ENCODE data around the gene CILP2. TPM values are rescaled to one million over a fixed set of nuclear protein-coding genes. Genes with fewer than 3 reads are reported as not detected.

CILP2 gene
- total and polyA plus RNA-seq, 2 experiments from 2014 or later = 0.11 to 0.48 TPM

GRCh38 chr19:19523177-19523576 lies 14.9 kb upstream of the CILP2 start:
- H3K9me3 ChIP-seq (ENCODE audit: low read depth) = no peaks in the 10 kb centered on the region
- H3K4me2 ChIP-seq (ENCODE audit: unreplicated experiment) = no peak overlapping the region
- 87 to 88% methylated on average over 3 of the region's 3 CpGs for WGBS, 2 experiments (ENCODE audit: low coverage in 1 of 2, low lambda C conversion rate in 2 of 2, missing lambda C conversion rate in 2 of 2)
- in situ Hi-C loops (cut with MboI) = no loop called here
- H3K4me1 ChIP-seq (ENCODE audit: insufficient read depth) = no peaks in the 10 kb centered on the region
- DNase-seq = no peak
- H3K9me2 ChIP-seq (ENCODE audit: insufficient read depth) = no peaks in the 10 kb centered on the region
- no peak overlapping the region for H3K27ac ChIP-seq
- H4K20me1 ChIP-seq (ENCODE audit: insufficient read depth) = no peaks in the 10 kb centered on the region
- no peak overlapping the region for H2AFZ ChIP-seq
- H3K4me3 ChIP-seq = no peak overlapping the region
- 0 out of 2 replicates have a peak, but pooled peaks cover 2% of the 10 kb centered on the region for H3K36me3 ChIP-seq (ENCODE audit: low read depth)
- TF ChIP-seq EZH2phosphoT487 (IDR thresholded peaks at IDR 0.05; ENCODE audit: insufficient read depth, low read depth) (no peak), EZH2 (IDR thresholded peaks at IDR 0.05; ENCODE audit: insufficient read depth, poor library complexity, severe bottlenecking) (no peak)
- no peak overlapping the region for H3K9ac ChIP-seq
- no peaks in the 10 kb centered on the region for H3K27me3 ChIP-seq (replicated peaks; ENCODE audit: insufficient read depth)
- no peaks in the 10 kb centered on the region for H3F3A ChIP-seq (ENCODE audit: insufficient read depth)
- H3K79me2 ChIP-seq (ENCODE audit: insufficient read depth) = peaks cover 68% of the 10 kb centered on the region

- Histone ChIP-seq H3K9me2 (ENCODE audit: insufficient read depth) (no peaks in the 10 kb centered on the region), H2AFZ (no peak overlapping the region), H3K27me3 (replicated peaks; ENCODE audit: insufficient read depth) (no peaks in the 10 kb centered on the region), H3F3A (ENCODE audit: insufficient read depth) (no peaks in the 10 kb centered on the region), H3K79me2 (ENCODE audit: insufficient read depth) (peaks cover 59% of the 10 kb centered on the region), H3K4me1 (ENCODE audit: insufficient read depth) (no peaks in the 10 kb centered on the region), H3K4me3 (no peak overlapping the region), H3K4me2 (ENCODE audit: unreplicated experiment) (no peak overlapping the region), H3K27ac (no peak overlapping the region), H3K9ac (no peak overlapping the region), H3K9me3 (ENCODE audit: low read depth) (no peaks in the 10 kb centered on the region), H3K36me3 (ENCODE audit: low read depth) (0 out of 2 replicates have a peak, but pooled peaks cover 2% of the 10 kb centered on the region), H4K20me1 (ENCODE audit: insufficient read depth) (no peaks in the 10 kb centered on the region)
- TF ChIP-seq EZH2phosphoT487 (IDR thresholded peaks at IDR 0.05; ENCODE audit: insufficient read depth, low read depth) = no peak
- no peak for TF ChIP-seq EZH2 (IDR thresholded peaks at IDR 0.05; ENCODE audit: insufficient read depth, poor library complexity, severe bottlenecking)
- no peak for DNase-seq
- WGBS, 2 experiments (ENCODE audit: low coverage in 1 of 2, low lambda C conversion rate in 2 of 2, missing lambda C conversion rate in 2 of 2) = 76 to 84% methylated on average over 7 of the region's 7 CpGs
- in situ Hi-C loops (cut with MboI) = no loop called here
Measured at GRCh38 chr19:19524053-19524452, 14.0 kb upstream of the CILP2 start.

GRCh38 chr19:19525611-19526380 lies 12.3 kb upstream of the CILP2 start:
- no peak for DNase-seq
- TF ChIP-seq EZH2 (IDR thresholded peaks at IDR 0.05; ENCODE audit: insufficient read depth, poor library complexity, severe bottlenecking) = no peak
- TF ChIP-seq EZH2phosphoT487 (IDR thresholded peaks at IDR 0.05; ENCODE audit: insufficient read depth, low read depth) = no peak
- Histone ChIP-seq H3K79me2 (ENCODE audit: insufficient read depth) (peaks cover 42% of the 10 kb centered on the region), H3K4me3 (no peak overlapping the region), H3K36me3 (ENCODE audit: low read depth) (0 out of 2 replicates have a peak, but pooled peaks cover 2% of the 10 kb centered on the region), H3K4me1 (ENCODE audit: insufficient read depth) (peaks cover 3% of the 10 kb centered on the region; the same call in 1 of the 2 replicates), H4K20me1 (ENCODE audit: insufficient read depth) (no peaks in the 10 kb centered on the region), H3K9me3 (ENCODE audit: low read depth) (no peaks in the 10 kb centered on the region), H2AFZ (no peak overlapping the region), H3K27ac (no peak overlapping the region), H3K9me2 (ENCODE audit: insufficient read depth) (no peaks in the 10 kb centered on the region), H3K9ac (no peak overlapping the region), H3K4me2 (ENCODE audit: unreplicated experiment) (no peak overlapping the region), H3K27me3 (replicated peaks; ENCODE audit: insufficient read depth) (no peaks in the 10 kb centered on the region), H3F3A (ENCODE audit: insufficient read depth) (peaks cover 5% of the 10 kb centered on the region)
- 89 to 91% methylated on average over 21 to 23 of the region's 23 CpGs for WGBS, 2 experiments (ENCODE audit: low coverage in 1 of 2, low lambda C conversion rate in 2 of 2, missing lambda C conversion rate in 2 of 2)
- in situ Hi-C loops (cut with MboI) = loop anchor here (25.0 kb wide), 2 partner anchors 412 to 712 kb away; no protein-coding TSS in a partner anchor

- Histone ChIP-seq H3K9me3 (ENCODE audit: low read depth) (no peaks in the 10 kb centered on the region), H3K9me2 (ENCODE audit: insufficient read depth) (no peaks in the 10 kb centered on the region), H3K4me3 (no peak overlapping the region), H3K36me3 (ENCODE audit: low read depth) (no peaks in the 10 kb centered on the region), H3K4me1 (ENCODE audit: insufficient read depth) (peaks cover 3% of the 10 kb centered on the region; the same call in 1 of the 2 replicates), H4K20me1 (ENCODE audit: insufficient read depth) (no peaks in the 10 kb centered on the region), H3K4me2 (ENCODE audit: unreplicated experiment) (no peak overlapping the region), H3F3A (ENCODE audit: insufficient read depth) (peaks cover 12% of the 10 kb centered on the region), H3K27me3 (replicated peaks; ENCODE audit: insufficient read depth) (no peaks in the 10 kb centered on the region), H2AFZ (no peak overlapping the region), H3K27ac (no peak overlapping the region), H3K79me2 (ENCODE audit: insufficient read depth) (peaks cover 32% of the 10 kb centered on the region), H3K9ac (no peak overlapping the region)
- DNase-seq = no peak
- in situ Hi-C loops (cut with MboI) = loop anchor here (25.0 kb wide), 2 partner anchors 411 to 711 kb away; no protein-coding TSS in a partner anchor
- no peak for TF ChIP-seq EZH2 (IDR thresholded peaks at IDR 0.05; ENCODE audit: insufficient read depth, poor library complexity, severe bottlenecking)
- TF ChIP-seq EZH2phosphoT487 (IDR thresholded peaks at IDR 0.05; ENCODE audit: insufficient read depth, low read depth) = no peak
- 82 to 86% methylated on average over 19 to 28 of the region's 28 CpGs for WGBS, 2 experiments (ENCODE audit: low coverage in 1 of 2, low lambda C conversion rate in 2 of 2, missing lambda C conversion rate in 2 of 2)
Measured at GRCh38 chr19:19526581-19527370, 11.3 kb upstream of the CILP2 start.

All from GM23248 (cell line).